Measurements from ENCODE around the gene GASK1A.

GASK1A gene

GRCh38 chr3:43071313-43071893 lies 92.3 kb downstream of the GASK1A start:
- H3K27me3 ChIP-seq (replicated peaks; ENCODE audit: control insufficient read depth, insufficient read depth, low read length) = no peaks in the 10 kb centered on the region
- TF ChIP-seq, protein P1, sequence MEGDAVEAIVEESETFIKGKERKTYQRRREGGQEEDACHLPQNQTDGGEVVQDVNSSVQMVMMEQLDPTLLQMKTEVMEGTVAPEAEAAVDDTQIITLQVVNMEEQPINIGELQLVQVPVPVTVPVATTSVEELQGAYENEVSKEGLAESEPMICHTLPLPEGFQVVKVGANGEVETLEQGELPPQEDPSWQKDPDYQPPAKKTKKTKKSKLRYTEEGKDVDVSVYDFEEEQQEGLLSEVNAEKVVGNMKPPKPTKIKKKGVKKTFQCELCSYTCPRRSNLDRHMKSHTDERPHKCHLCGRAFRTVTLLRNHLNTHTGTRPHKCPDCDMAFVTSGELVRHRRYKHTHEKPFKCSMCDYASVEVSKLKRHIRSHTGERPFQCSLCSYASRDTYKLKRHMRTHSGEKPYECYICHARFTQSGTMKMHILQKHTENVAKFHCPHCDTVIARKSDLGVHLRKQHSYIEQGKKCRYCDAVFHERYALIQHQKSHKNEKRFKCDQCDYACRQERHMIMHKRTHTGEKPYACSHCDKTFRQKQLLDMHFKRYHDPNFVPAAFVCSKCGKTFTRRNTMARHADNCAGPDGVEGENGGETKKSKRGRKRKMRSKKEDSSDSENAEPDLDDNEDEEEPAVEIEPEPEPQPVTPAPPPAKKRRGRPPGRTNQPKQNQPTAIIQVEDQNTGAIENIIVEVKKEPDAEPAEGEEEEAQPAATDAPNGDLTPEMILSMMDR (IDR thresholded peaks at IDR 0.05; ENCODE audit: insufficient read depth, low read length, poor library complexity, severe bottlenecking) = peak; percentile 51
- no peak for DNase-seq (ENCODE audit: extremely low read depth, insufficient read length)
- H3K4me3 ChIP-seq (replicated peaks; ENCODE audit: low read depth, low read length) = no peak overlapping the region
- no peaks in the 10 kb centered on the region for H3K36me3 ChIP-seq (ENCODE audit: control insufficient read depth, insufficient read depth, low read length)

DNA sequence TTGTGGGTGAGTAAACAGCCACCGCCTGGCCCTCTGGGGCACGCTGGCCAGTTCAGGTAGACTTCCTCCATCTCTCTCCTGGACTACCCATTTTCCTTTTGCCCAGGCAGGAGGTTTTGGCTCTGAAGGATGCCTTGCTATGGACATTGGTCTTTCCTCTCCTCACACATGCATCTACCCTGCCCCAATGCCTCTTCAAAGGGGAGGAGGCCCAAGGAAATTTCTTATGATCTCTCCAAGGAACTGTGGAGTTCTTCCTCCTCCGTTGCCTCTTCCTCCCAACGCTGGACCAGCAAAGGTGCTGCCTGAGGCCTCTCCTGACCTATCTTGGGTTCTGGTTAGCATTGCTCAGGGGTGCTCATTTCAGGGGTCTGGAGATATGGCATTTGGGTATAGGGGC lies 93.2 kb downstream of the GASK1A start:
- H3K27me3 ChIP-seq (replicated peaks; ENCODE audit: control insufficient read depth, insufficient read depth, low read length) = no peaks in the 10 kb centered on the region
- no peak overlapping the region for H3K4me3 ChIP-seq (replicated peaks; ENCODE audit: low read depth, low read length)
- no peak for DNase-seq (ENCODE audit: extremely low read depth, insufficient read length)
- H3K36me3 ChIP-seq (ENCODE audit: control insufficient read depth, insufficient read depth, low read length) = no peaks in the 10 kb centered on the region
- TF ChIP-seq, protein P1 (IDR thresholded peaks at IDR 0.05; ENCODE audit: insufficient read depth, low read length, poor library complexity, severe bottlenecking) = no peak

DNA sequence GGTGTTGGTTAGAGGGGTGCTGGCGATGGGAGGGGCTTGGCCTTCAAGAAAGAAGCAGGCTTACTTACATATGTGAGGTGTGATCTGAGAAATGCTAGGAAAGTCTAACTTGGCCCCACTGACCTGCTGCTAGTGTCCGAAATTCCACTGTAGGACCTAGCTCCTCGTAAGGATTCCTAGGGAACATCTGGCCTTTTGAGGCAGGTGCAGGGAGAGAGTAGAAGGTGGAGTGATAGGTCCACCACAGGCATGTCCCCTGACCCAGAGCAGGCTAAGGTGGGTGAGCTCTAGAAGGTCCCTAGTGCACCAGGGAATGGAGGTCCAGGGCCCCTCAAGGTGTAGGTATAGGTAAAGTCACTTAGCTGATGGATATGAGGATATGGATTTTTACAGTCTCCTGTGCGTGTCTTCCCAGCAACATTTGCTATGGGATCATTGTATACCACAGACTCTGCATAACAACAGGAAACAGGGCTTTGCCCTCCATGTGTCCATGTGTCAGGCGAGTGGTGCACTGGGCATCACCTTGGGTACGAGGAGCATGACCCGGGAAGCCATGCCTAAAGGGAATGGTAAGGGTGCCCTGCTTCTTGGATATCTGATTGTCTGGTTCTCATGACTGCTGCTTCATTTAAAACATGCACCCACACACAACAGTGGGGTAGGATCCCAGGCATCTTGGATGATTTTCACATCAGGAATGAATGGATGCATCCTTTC lies 94.2 kb downstream of the GASK1A start:
- Histone ChIP-seq H3K36me3 (ENCODE audit: control insufficient read depth, insufficient read depth, low read length) (no peaks in the 10 kb centered on the region), H3K27me3 (replicated peaks; ENCODE audit: control insufficient read depth, insufficient read depth, low read length) (no peaks in the 10 kb centered on the region; the same call in 1 of the 2 replicates), H3K4me3 (replicated peaks; ENCODE audit: low read depth, low read length) (no peak overlapping the region)
- TF ChIP-seq, protein P1 (IDR thresholded peaks at IDR 0.05; ENCODE audit: insufficient read depth, low read length, poor library complexity, severe bottlenecking) = no peak
- no peak for DNase-seq (ENCODE audit: extremely low read depth, insufficient read length)

DNA sequence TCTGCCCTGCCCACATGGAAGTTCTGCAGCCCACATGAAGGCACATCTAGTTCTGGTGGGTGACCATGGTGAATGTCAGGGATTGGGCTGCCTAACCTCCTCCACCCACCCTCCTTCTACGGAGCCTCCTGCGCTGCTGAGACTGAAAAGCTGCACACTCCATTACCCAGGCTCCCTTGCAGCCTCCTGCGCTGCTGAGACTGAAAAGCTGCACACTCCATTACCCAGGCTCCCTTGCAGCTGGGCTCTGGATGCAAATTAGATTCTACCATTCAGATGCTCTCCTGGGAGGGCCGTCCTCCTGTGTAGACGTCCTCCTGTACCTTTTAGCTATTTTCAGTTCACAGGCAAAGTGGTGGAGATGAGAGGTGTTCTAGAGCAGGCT lies 94.7 kb downstream of the GASK1A start:
- no peak overlapping the region for H3K4me3 ChIP-seq (replicated peaks; ENCODE audit: low read depth, low read length)
- no peaks in the 10 kb centered on the region for H3K36me3 ChIP-seq (ENCODE audit: control insufficient read depth, insufficient read depth, low read length)
- TF ChIP-seq, protein P1 (IDR thresholded peaks at IDR 0.05; ENCODE audit: insufficient read depth, low read length, poor library complexity, severe bottlenecking) = no peak
- no peaks in the 10 kb centered on the region; the same call in 1 of the 2 replicates for H3K27me3 ChIP-seq (replicated peaks; ENCODE audit: control insufficient read depth, insufficient read depth, low read length)
- no peak for DNase-seq (ENCODE audit: extremely low read depth, insufficient read length)

DNA sequence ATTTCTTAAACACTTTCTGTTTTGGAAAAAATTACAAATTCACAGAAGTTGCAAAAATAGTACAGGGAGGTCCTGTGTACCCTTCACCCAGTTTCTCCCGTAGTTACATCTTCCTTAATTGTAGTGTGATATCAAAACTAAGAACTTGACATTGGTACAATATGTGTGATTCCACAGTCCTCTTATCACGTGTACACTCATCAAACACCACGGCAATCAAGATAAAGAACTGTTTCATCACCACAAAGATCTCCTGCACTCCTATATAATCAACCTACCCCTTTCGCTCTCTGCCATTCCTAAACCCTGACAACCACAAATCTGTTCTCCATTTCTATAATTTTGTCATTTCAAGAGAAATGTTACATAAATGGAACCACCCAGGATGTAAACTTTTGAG lies 95.4 kb downstream of the GASK1A start:
- no peak for DNase-seq (ENCODE audit: extremely low read depth, insufficient read length)
- H3K36me3 ChIP-seq (ENCODE audit: control insufficient read depth, insufficient read depth, low read length) = no peaks in the 10 kb centered on the region
- no peaks in the 10 kb centered on the region; the same call in 1 of the 2 replicates for H3K27me3 ChIP-seq (replicated peaks; ENCODE audit: control insufficient read depth, insufficient read depth, low read length)
- TF ChIP-seq, protein P1 (IDR thresholded peaks at IDR 0.05; ENCODE audit: insufficient read depth, low read length, poor library complexity, severe bottlenecking) = no peak
- H3K4me3 ChIP-seq (replicated peaks; ENCODE audit: low read depth, low read length) = no peak overlapping the region
